ENCODE data around the gene SACM1L. TPM values are rescaled to one million over a fixed set of nuclear protein-coding genes. Genes with fewer than 3 reads are reported as not detected.

The SACM1L gene
- total and polyA plus RNA-seq, 2 of the 8 experiments (the other 6 are each of a cell fraction or from before 2014, with no cell fraction given): 20.1 to 61.0 TPM

DNA sequence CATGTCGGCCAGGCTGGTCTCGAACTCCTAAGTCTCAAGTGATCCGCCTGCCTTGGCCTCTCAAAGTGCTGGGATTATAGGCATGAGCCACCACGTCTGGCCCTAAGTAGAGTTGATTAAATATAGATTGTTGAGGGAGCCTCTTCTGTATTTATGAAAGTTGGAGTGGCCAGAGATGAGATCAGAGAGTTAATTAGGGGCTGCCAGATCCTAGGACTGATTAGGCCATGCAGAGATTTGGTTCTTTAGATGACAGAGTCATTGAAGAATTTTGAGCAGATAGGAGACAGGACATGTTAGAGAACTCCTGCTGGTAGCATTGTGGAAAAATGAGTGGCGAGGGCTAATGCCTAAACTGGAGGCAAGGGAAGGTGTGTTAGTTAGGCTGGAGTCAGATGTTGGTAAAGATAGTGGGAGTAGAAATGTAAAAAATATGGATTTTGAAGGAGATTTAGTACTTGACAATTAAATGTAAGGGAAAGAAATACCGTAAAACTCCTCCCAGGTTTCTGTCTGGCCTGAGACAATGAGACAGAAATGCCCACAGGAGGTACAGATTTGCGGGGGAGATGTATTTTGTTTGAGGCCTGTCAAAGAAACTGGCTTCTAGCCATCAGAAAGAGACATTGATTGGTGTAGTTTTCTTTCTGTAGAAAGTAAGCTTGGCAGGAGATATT, 23.4 kb downstream of the SACM1L start:
- Histone ChIP-seq H3K23me2 (ENCODE audit: low read depth, low read length) (no peaks in the 10 kb centered on the region), H2BK5ac (ENCODE audit: low read depth, low read length) (no peak overlapping the region; the same call in 1 of the 2 replicates), H4K91ac (replicated peaks; ENCODE audit: insufficient read length, low read length) (no peak overlapping the region), H3K9ac (replicated peaks in 1 of 4; ENCODE audit: extremely low read depth in 1 of 4, low read depth in 3 of 4, low read length in 3 of 4) (no peak overlapping the region), H3K27ac (ENCODE audit: low read depth, low read length) (no peak overlapping the region), H3K23ac (ENCODE audit: insufficient read length) (no peak overlapping the region), H2BK20ac (ENCODE audit: low read length) (no peak overlapping the region), H3K56ac (replicated peaks; ENCODE audit: insufficient read length, low read depth, low read length) (no peak overlapping the region), H4K20me1 (replicated peaks in 1 of 2; ENCODE audit: control insufficient read depth in 1 of 2, insufficient read depth in 2 of 2, low read length in 2 of 2) (peaks cover 0 to 2% of the 10 kb centered on the region in 2 experiments), H2AFZ (ENCODE audit: low read length) (no peak overlapping the region), H3K4ac (replicated peaks; ENCODE audit: insufficient read length, low read depth, low read length) (no peak overlapping the region), H2BK12ac (ENCODE audit: low read depth, low read length) (no peak overlapping the region), H3K27me3 (replicated peaks in 1 of 4; ENCODE audit: control insufficient read depth in 3 of 4, extremely low read depth in 1 of 4, insufficient read depth in 3 of 4, low read length in 3 of 4) (no peaks in the 10 kb centered on the region), H3K4me3 (ENCODE audit: extremely low read depth in 1 of 4, insufficient read depth in 2 of 4, low read depth in 3 of 4, low read length in 4 of 4) (no peak overlapping the region), H2BK120ac (replicated peaks; ENCODE audit: low read depth, low read length) (no peak overlapping the region), H3K14ac (ENCODE audit: insufficient read length) (no peak overlapping the region), H3K79me1 (ENCODE audit: low read depth, low read length) (no peaks in the 10 kb centered on the region), H4K5ac (ENCODE audit: insufficient read length, low read depth, low read length) (no peak overlapping the region), H3K4me2 (ENCODE audit: insufficient read depth in 1 of 2, low read depth in 2 of 2, low read length in 2 of 2) (no peak overlapping the region), H3K79me2 (ENCODE audit: control insufficient read depth in 1 of 2, insufficient read depth in 2 of 2, low read length in 2 of 2) (no peaks in the 10 kb centered on the region), H3K4me1 (replicated peaks in 1 of 4; ENCODE audit: control insufficient read depth in 3 of 4, insufficient read depth in 4 of 4, low read length in 3 of 4) (no peaks in the 10 kb centered on the region), H2BK15ac (ENCODE audit: low read length) (no peak overlapping the region), H2AK5ac (ENCODE audit: low read depth, low read length) (no peak overlapping the region), H3K9me3 (ENCODE audit: insufficient read depth in 2 of 2, low read depth in 1 of 2, low read length in 1 of 2) (no peaks in the 10 kb centered on the region), H3K36me3 (ENCODE audit: control insufficient read depth in 2 of 4, insufficient read depth in 4 of 4, low read length in 3 of 4) (peaks cover 6 to 63% (median 20%) of the 10 kb centered on the region in 4 experiments), H3K18ac (ENCODE audit: extremely low read depth, low read length) (no peak overlapping the region; the same call in 1 of the 2 replicates), H4K8ac (ENCODE audit: extremely low read depth, insufficient read depth, low read length) (no peak overlapping the region)
- DNase-seq (ENCODE audit: low read depth in 1 of 2, low spot score in 2 of 2): no peak
- FAIRE-seq: no peak
- ChIA-PET POLR2A (ENCODE audit: partially characterized antibody) (interaction anchor here (0.6 kb wide), 1 partner anchor 100 kb away, joined by 3 read pairs; no protein-coding TSS in a partner anchor), CTCF (ENCODE audit: partially characterized antibody) (interaction anchor here (1.4 kb wide), 1 partner anchor 53 kb away, joined by 3 read pairs; no protein-coding TSS in a partner anchor)
- 81% methylated on average over 7 of the region's 7 CpGs; no CpG with 5 or more reads in 1 of the 2 experiments for WGBS, 2 experiments (ENCODE audit: extremely low coverage in 1 of 2, insufficient coverage in 1 of 2, insufficient read length in 1 of 2, insufficient replicate concordance in 2 of 2, low coverage in 1 of 2, low lambda C conversion rate in 2 of 2, missing lambda C conversion rate in 1 of 2)
- TF ChIP-seq, protein P1, sequence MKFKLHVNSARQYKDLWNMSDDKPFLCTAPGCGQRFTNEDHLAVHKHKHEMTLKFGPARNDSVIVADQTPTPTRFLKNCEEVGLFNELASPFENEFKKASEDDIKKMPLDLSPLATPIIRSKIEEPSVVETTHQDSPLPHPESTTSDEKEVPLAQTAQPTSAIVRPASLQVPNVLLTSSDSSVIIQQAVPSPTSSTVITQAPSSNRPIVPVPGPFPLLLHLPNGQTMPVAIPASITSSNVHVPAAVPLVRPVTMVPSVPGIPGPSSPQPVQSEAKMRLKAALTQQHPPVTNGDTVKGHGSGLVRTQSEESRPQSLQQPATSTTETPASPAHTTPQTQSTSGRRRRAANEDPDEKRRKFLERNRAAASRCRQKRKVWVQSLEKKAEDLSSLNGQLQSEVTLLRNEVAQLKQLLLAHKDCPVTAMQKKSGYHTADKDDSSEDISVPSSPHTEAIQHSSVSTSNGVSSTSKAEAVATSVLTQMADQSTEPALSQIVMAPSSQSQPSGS (IDR thresholded peaks at IDR 0.05; ENCODE audit: low read length): no peak
- TF ChIP-seq GTF2F1 (IDR thresholded peaks at IDR 0.05; ENCODE audit: borderline replicate concordance, low read depth, low read length) (no peak), KDM1A (IDR thresholded peaks at IDR 0.05; ENCODE audit: borderline replicate concordance, low read length) (no peak), SP4 (IDR thresholded peaks at IDR 0.05; ENCODE audit: low read length) (no peak), EP300 (IDR thresholded peaks at IDR 0.05; ENCODE audit: borderline replicate concordance in 1 of 2, low read depth in 2 of 2, low read length in 2 of 2) (no peak)

Measured in H1 (cell line).